Sciatic nerve (tissue), 2 donors: ENCODE measurements around the gene ARHGEF1. TPM values are rescaled to one million over a fixed set of nuclear protein-coding genes. Genes with fewer than 3 reads are reported as not detected.
"Not testable (repeated sequence)": the region's sequence is repeated elsewhere in the genome, so short reads cannot be mapped to it uniquely, and the experiment has no call there.

ENCODE experiments used
- ATAC-seq: fragments of 200-7000 bp; cut with Tn5 transposase; one replicate; pipeline ENCODE4 v1.9.1; 2020; ENCODE audit warnings: mild to moderate bottlenecking, moderate library complexity
- DNase-seq: peaks from one replicate; pipeline ENCODE4 v3.0.0-alpha.2; 2020; ENCODE audit warnings: low spot score
- intact Hi-C: fragments of 100-400 bp; cut with DNase I; formaldehyde crosslinking; loops from one replicate; pipeline ENCODE4 v1.14.2; 2022
- total RNA-seq: library from RNA; stranded (reverse); fragmentation: NEBNext Ultra II Directional; extraction: Animal tissue kit (Norgen Biotek cat#: 25700); gene quantifications from one replicate; pipeline ENCODE4 v1.2.1, GENCODE V29; 2021
- donor health status: DM: no; HTN: no; CAD: no.
- donor health status: DM: no; HTN: no; CAD: no.

Gene ARHGEF1
- total RNA-seq, 1 donor from 2014 or later = 137 TPM

DNA sequence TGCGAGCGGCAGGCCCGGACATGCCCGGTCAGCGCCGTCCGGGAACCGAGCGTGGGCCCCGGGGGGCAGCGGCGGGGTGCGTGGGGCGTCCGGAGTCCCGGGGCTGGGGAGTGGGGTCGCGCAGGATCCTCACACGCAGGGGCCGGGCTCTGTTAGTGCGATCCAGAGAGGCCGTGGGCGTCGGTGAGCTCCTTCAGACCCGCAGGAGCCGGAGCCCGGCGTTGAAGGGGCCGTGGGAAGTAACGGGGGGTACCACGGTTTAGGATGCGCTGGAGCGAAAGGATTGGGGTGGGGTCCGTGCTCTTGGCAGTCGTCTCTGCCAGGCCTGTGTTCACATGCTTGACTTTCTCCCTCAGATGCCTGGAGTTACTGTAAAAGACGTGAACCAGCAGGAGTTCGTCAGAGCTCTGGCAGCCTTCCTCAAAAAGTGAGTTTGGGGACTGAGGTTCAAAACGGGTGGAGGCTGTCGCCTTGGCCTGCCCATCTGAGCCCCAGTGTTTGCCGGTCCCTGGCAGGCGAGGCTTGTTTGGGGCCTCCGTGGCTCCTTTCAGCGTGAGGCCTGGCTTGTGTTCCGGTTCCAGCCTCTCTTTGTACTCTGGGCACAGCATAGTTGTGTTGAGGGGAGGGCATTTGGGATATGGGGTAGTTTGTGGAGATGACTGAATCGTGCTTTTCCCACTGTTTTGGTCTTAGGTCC is 22.4 kb upstream of the ARHGEF1 start:
- intact Hi-C loops = no loop called here
- ATAC-seq = no peak
- no peak for DNase-seq

- intact Hi-C loops = no loop called here
- DNase-seq (no peak), ATAC-seq (no peak)
Measured at GRCh38 chr19:41861116-41861768, 21.7 kb upstream of the ARHGEF1 start.

GRCh38 chr19:41861846-41862245 is 21.1 kb upstream of the ARHGEF1 start:
- intact Hi-C loops = loop anchor here (1.0 kb wide), 1 partner anchor 20 kb away; no protein-coding TSS in a partner anchor
- DNase-seq = no peak
- no peak for ATAC-seq

- no peak for DNase-seq
- no peak for ATAC-seq
- intact Hi-C loops = loop anchor here (1.0 kb wide), 1 partner anchor 20 kb away; no protein-coding TSS in a partner anchor
Measured at GRCh38 chr19:41862445-41862986, 20.5 kb upstream of the ARHGEF1 start.

- intact Hi-C loops = no loop called here
- ATAC-seq (no peak), DNase-seq (no peak)
Measured at GRCh38 chr19:41863209-41863931, 19.6 kb upstream of the ARHGEF1 start.

DNA sequence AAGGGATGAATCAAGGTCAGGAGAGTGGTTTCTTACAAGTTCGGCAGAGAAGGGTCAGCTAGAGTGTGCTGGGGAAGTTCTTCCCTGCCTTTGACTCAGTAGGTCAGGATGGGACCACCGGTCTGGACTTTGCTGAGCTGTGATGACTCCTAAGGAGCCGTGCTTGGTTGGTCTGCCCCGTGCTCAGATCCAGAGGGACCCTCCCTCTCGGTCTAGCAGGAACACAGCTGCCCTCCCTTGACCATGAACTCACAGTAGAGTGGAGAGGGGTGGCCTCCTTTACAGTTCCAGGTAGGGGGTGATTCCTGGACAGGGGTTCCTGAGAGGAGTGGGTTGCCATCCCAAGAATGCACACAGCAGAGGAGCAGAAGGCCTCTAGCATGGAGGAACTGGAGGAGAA is 18.6 kb upstream of the ARHGEF1 start:
- ATAC-seq = no peak
- no peak for DNase-seq
- intact Hi-C loops = no loop called here

DNA sequence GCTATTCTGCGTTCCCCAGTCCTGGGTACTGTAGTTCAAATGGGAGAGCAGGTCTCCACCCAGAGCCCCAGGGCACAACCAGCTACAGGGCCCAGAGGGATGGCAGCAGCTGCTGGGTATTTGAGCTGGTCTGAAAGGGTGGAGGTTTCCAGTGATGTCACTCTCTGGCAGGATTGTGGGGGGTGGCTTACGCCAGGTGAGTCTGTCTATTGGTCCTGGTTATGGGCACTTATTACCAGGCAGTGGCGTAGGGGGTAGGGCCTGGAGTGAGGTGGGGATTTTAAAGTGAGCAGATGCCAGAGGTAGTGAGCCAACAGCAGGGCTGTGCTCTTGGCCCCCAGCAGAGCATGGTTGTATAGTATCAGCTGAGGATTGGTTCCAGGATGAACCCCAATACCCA is 16.7 kb upstream of the ARHGEF1 start:
- no peak for ATAC-seq
- intact Hi-C loops = no loop called here
- DNase-seq = no peak

GRCh38 chr19:41868120-41868988 is 14.6 kb upstream of the ARHGEF1 start:
- intact Hi-C loops = no loop called here
- ATAC-seq (no peak), DNase-seq (no peak)

- ATAC-seq = no peak
- intact Hi-C loops = no loop called here
- no peak for DNase-seq
Measured at GRCh38 chr19:41868989-41869300, 14.0 kb upstream of the ARHGEF1 start.

GRCh38 chr19:41869374-41869955 is 13.5 kb upstream of the ARHGEF1 start:
- DNase-seq = no peak
- no peak for ATAC-seq
- intact Hi-C loops = no loop called here

DNA sequence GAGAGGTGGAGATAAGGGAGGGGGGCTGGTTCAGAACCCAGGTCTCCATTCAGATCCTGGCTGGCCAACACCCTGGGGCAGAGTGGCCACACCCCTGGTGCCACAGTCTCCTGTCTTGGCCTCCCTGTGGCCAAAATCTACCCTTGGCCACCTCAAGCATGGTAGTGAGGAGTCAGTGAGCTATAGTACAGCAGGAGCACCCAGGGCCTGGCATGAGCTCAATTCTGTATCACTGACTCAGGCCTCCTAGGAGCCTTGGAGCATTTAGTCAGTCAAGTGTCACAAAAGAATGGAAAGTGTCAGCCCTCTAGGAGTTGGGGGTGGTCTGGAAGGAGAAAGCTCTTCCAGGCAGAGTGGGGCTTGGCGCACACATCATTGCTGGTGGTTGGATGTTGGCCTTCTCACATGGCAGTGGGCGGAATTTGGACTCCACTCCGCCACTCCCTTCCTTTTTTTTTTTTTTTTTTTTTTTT is 12.5 kb upstream of the ARHGEF1 start:
- ATAC-seq = no peak
- intact Hi-C loops = loop anchor here (10.0 kb wide), 1 partner anchor 586 kb away; no protein-coding TSS in a partner anchor
- DNase-seq = no peak

GRCh38 chr19:41871573-41872383 is 11.2 kb upstream of the ARHGEF1 start:
- ATAC-seq (peak; percentile 39), DNase-seq (no peak)
- intact Hi-C loops = loop anchor here (10.0 kb wide), 1 partner anchor 587 kb away; no protein-coding TSS in a partner anchor

GRCh38 chr19:41872384-41872774 is 10.6 kb upstream of the ARHGEF1 start:
- DNase-seq = no peak
- intact Hi-C loops = loop anchor here (10.0 kb wide), 1 partner anchor 588 kb away; no protein-coding TSS in a partner anchor
- no peak for ATAC-seq

- DNase-seq (no peak), ATAC-seq (no peak)
- intact Hi-C loops = loop anchor here (10.0 kb wide), 1 partner anchor 588 kb away; no protein-coding TSS in a partner anchor
Measured at GRCh38 chr19:41872775-41873647, 10.0 kb upstream of the ARHGEF1 start.

GRCh38 chr19:41875973-41876372 is 7.0 kb upstream of the ARHGEF1 start:
- ATAC-seq, DNase-seq: not testable (repeated sequence)
- intact Hi-C loops = loop anchor here (10.0 kb wide), 1 partner anchor 591 kb away; no protein-coding TSS in a partner anchor
